ENCODE measurements around the gene PHEX. TPM values are rescaled to one million over a fixed set of nuclear protein-coding genes. Genes with fewer than 3 reads are reported as not detected.

PHEX gene
- total RNA-seq, 1 donor from 2014 or later: 0.49 TPM

GRCh38 chrX:22093550-22093949 lies 61.4 kb downstream of the PHEX start:
- TF ChIP-seq, protein P1, sequence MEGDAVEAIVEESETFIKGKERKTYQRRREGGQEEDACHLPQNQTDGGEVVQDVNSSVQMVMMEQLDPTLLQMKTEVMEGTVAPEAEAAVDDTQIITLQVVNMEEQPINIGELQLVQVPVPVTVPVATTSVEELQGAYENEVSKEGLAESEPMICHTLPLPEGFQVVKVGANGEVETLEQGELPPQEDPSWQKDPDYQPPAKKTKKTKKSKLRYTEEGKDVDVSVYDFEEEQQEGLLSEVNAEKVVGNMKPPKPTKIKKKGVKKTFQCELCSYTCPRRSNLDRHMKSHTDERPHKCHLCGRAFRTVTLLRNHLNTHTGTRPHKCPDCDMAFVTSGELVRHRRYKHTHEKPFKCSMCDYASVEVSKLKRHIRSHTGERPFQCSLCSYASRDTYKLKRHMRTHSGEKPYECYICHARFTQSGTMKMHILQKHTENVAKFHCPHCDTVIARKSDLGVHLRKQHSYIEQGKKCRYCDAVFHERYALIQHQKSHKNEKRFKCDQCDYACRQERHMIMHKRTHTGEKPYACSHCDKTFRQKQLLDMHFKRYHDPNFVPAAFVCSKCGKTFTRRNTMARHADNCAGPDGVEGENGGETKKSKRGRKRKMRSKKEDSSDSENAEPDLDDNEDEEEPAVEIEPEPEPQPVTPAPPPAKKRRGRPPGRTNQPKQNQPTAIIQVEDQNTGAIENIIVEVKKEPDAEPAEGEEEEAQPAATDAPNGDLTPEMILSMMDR (IDR thresholded peaks at IDR 0.05): no peak
- TF ChIP-seq POLR2A (IDR thresholded peaks at IDR 0.05) (no peak), POLR2AphosphoS5 (IDR thresholded peaks at IDR 0.05; ENCODE audit: insufficient read depth in 1 of 2, low read depth in 1 of 2) (no peak)
- peaks cover 5% of the 10 kb centered on the region for H3K4me1 ChIP-seq
- no peak for DNase-seq (ENCODE audit: extremely low spot score in 2 of 2)
- no peak overlapping the region for H3K4me3 ChIP-seq
- no peak overlapping the region for H3K27ac ChIP-seq
- intact Hi-C loops (cut with DNase I): no loop called here
- no peaks in the 10 kb centered on the region for H3K9me3 ChIP-seq
- no peaks in the 10 kb centered on the region for H3K36me3 ChIP-seq
- no peaks in the 10 kb centered on the region for H3K27me3 ChIP-seq

GRCh38 chrX:22095286-22095685 lies 63.2 kb downstream of the PHEX start:
- Histone ChIP-seq H3K4me1 (peaks cover 5% of the 10 kb centered on the region), H3K36me3 (no peaks in the 10 kb centered on the region), H3K27ac (no peak overlapping the region), H3K9me3 (no peaks in the 10 kb centered on the region), H3K27me3 (no peaks in the 10 kb centered on the region), H3K4me3 (no peak overlapping the region)
- DNase-seq (ENCODE audit: extremely low spot score in 2 of 2): peak in 1 of 2 donors; percentile 92
- TF ChIP-seq, protein P1 (IDR thresholded peaks at IDR 0.05): no peak
- TF ChIP-seq POLR2AphosphoS5 (IDR thresholded peaks at IDR 0.05; ENCODE audit: insufficient read depth in 1 of 2, low read depth in 1 of 2): no peak
- TF ChIP-seq POLR2A (IDR thresholded peaks at IDR 0.05): no peak
- intact Hi-C loops (cut with DNase I): no loop called here

DNA sequence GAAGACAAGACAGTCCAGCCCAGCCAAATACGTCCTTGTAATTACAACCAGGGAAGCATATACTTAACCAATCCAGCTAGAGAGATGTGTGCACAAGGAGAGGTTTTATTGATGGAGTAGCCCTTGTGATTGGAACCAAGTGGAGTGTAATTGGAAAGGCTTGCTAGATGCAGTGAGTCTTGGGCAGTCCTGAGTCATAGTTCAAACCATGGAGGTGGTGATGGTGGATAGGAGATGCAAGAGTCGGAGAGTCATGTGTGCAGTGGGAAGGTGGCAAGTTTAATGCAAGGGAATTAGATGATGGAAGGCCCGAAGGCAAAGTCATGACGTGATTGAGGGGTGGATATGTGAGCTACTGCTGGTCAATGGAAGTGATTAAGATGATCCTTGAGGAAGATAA lies 63.7 kb downstream of the PHEX start:
- peaks cover 5% of the 10 kb centered on the region for H3K4me1 ChIP-seq
- no peak for DNase-seq (ENCODE audit: extremely low spot score in 2 of 2)
- no peak overlapping the region for H3K27ac ChIP-seq
- H3K9me3 ChIP-seq: no peaks in the 10 kb centered on the region
- no peaks in the 10 kb centered on the region for H3K27me3 ChIP-seq
- intact Hi-C loops (cut with DNase I): no loop called here
- H3K36me3 ChIP-seq: no peaks in the 10 kb centered on the region
- H3K4me3 ChIP-seq: no peak overlapping the region
- TF ChIP-seq POLR2A (IDR thresholded peaks at IDR 0.05) (no peak), POLR2AphosphoS5 (IDR thresholded peaks at IDR 0.05; ENCODE audit: insufficient read depth in 1 of 2, low read depth in 1 of 2) (no peak)
- TF ChIP-seq, protein P1 (IDR thresholded peaks at IDR 0.05): no peak

GRCh38 chrX:22097012-22097694 lies 65.0 kb downstream of the PHEX start:
- Histone ChIP-seq H3K27me3 (no peaks in the 10 kb centered on the region), H3K4me1 (peaks cover 5% of the 10 kb centered on the region), H3K36me3 (no peaks in the 10 kb centered on the region), H3K9me3 (no peaks in the 10 kb centered on the region), H3K27ac (no peak overlapping the region), H3K4me3 (no peak overlapping the region)
- TF ChIP-seq POLR2A (IDR thresholded peaks at IDR 0.05) (no peak), POLR2AphosphoS5 (IDR thresholded peaks at IDR 0.05; ENCODE audit: insufficient read depth in 1 of 2, low read depth in 1 of 2) (peak in 1 of 2 donors; percentile 22)
- intact Hi-C loops (cut with DNase I): no loop called here
- no peak for DNase-seq (ENCODE audit: extremely low spot score in 2 of 2)

DNA sequence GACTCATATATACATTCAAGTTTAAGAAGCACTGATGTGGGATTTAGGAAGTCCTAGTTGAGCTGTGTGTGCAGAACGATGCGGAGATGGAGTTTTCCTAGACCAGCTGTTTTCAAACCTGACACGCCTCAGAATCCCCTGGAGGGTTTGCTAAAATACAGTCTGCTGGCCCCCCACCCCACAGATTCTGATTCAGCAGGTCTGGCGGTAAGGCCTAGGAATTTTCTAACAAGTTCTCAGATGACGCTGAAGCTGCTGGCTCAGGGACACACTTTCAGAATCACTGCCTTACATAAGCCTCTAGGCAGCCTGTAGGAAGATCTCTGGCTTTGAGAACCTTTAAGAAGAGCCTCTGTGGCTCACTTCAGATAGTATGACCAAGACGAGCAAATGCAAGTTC lies 73.1 kb downstream of the PHEX start:
- H3K4me3 ChIP-seq: no peak overlapping the region
- H3K27ac ChIP-seq: no peak overlapping the region
- DNase-seq (ENCODE audit: extremely low spot score in 2 of 2): no peak
- intact Hi-C loops (cut with DNase I): no loop called here
- H3K27me3 ChIP-seq: no peaks in the 10 kb centered on the region
- no peaks in the 10 kb centered on the region for H3K36me3 ChIP-seq
- no peaks in the 10 kb centered on the region for H3K9me3 ChIP-seq
- TF ChIP-seq, protein P1 (IDR thresholded peaks at IDR 0.05): no peak
- TF ChIP-seq POLR2AphosphoS5 (IDR thresholded peaks at IDR 0.05; ENCODE audit: insufficient read depth in 1 of 2, low read depth in 1 of 2) (no peak), POLR2A (IDR thresholded peaks at IDR 0.05) (no peak)
- H3K4me1 ChIP-seq: no peaks in the 10 kb centered on the region
